H1 (cell line): ENCODE data around the gene PPP1R10. TPM values are rescaled to one million over a fixed set of nuclear protein-coding genes. Genes with fewer than 3 reads are reported as not detected.

Source experiments
- CTCF ChIA-PET: fragments of 300-600 bp; sonication (Branson Sonifier 250); formaldehyde crosslinking; loops from one replicate; lab custom pipeline; 2021; ENCODE audit not compliant: partially characterized antibody; lab: Charles Lee
- POLR2A ChIA-PET: fragments of 300-600 bp; sonication (Branson Sonifier 250); formaldehyde crosslinking; loops from one replicate; lab custom pipeline; 2021; ENCODE audit warnings: inconsistent platforms; ENCODE audit not compliant: partially characterized antibody; lab: Charles Lee
- DNase-seq, 2 experiments: peaks; one replicate each; pipeline versions ENCODE4 v3.0.0 to v3.0.0-alpha.2; 2010 to 2022; ENCODE audit warnings: low spot score in 2 of 2, low read depth in 1 of 2, mixed read lengths in 1 of 2
- FAIRE-seq: peaks from 2 replicates; lab custom pipeline; 2011; peaks lifted over from hg19 to GRCh38; lab: Jason Lieb, UNC
- H2AFZ ChIP-seq: 2 replicates; pipeline ENCODE4 v1.8.1; 2012; ENCODE audit warnings: low read length, inconsistent platforms
- H2AK5ac ChIP-seq: 2 replicates; pipeline ENCODE4 v1.6.1; 2013; ENCODE audit warnings: low read depth, low read length
- H2BK120ac ChIP-seq: replicated peaks from 2 replicates; pipeline ENCODE3; 2013; ENCODE audit warnings: low read depth, low read length, inconsistent platforms
- H2BK12ac ChIP-seq: 2 replicates; pipeline ENCODE4 v1.6.1; 2013; ENCODE audit warnings: low read depth, low read length
- H2BK15ac ChIP-seq: 2 replicates; pipeline ENCODE4 v1.6.1; 2013; ENCODE audit warnings: low read length
- H2BK20ac ChIP-seq: 2 replicates; pipeline ENCODE4 v1.6.1; 2013; ENCODE audit warnings: low read length
- H2BK5ac ChIP-seq: 2 replicates; pipeline ENCODE4 v1.6.1; 2013; ENCODE audit warnings: low read depth, low read length
- H3K14ac ChIP-seq: 2 replicates; pipeline ENCODE4 v1.6.1; 2013; ENCODE audit warnings: inconsistent platforms; ENCODE audit not compliant: insufficient read length
- H3K18ac ChIP-seq: 2 replicates; pipeline ENCODE4 v1.6.1; 2013; ENCODE audit warnings: low read length; ENCODE audit errors: extremely low read depth
- H3K23ac ChIP-seq: 2 replicates; pipeline ENCODE4 v1.6.1; 2013; ENCODE audit warnings: inconsistent platforms; ENCODE audit not compliant: insufficient read length
- H3K23me2 ChIP-seq: 2 replicates; pipeline ENCODE4 v1.6.1; 2013; ENCODE audit warnings: low read depth, low read length
- H3K27ac ChIP-seq: 2 replicates; pipeline ENCODE4 v1.6.1; 2011; ENCODE audit warnings: low read depth, low read length, inconsistent platforms
- H3K27me3 ChIP-seq, 4 experiments: replicated peaks in 1 of 4; 1 replicate in 1 of 4; 2 replicates in 3 of 4; pipeline versions ENCODE4 v1.6.1 to v1.8.1; 2011 to 2013; ENCODE audit warnings: low read length in 3 of 4, mild to moderate bottlenecking in 3 of 4, inconsistent platforms in 2 of 4, mixed read lengths in 2 of 4, moderate library complexity in 1 of 4; ENCODE audit not compliant: control insufficient read depth in 3 of 4, insufficient read depth in 3 of 4; ENCODE audit errors: extremely low read depth in 1 of 4
- H3K36me3 ChIP-seq, 4 experiments: 2 replicates each; pipeline versions ENCODE4 v1.6.1 to v1.8.1; 2011 to 2013; ENCODE audit warnings: mild to moderate bottlenecking in 4 of 4, low read length in 3 of 4, moderate library complexity in 2 of 4, control low read depth in 1 of 4, inconsistent platforms in 1 of 4; ENCODE audit not compliant: insufficient read depth in 4 of 4, control insufficient read depth in 2 of 4
- H3K4ac ChIP-seq: replicated peaks from 2 replicates; pipeline ENCODE3; 2013; ENCODE audit warnings: low read length, low read depth, mixed read lengths, inconsistent platforms; ENCODE audit not compliant: insufficient read length
- H3K4me1 ChIP-seq, 4 experiments: replicated peaks in 1 of 4; 1 replicate in 1 of 4; 2 replicates in 3 of 4; pipeline versions ENCODE4 v1.6.1 to v1.8.1; 2011 to 2013; ENCODE audit warnings: low read length in 3 of 4, inconsistent platforms in 2 of 4, mixed read lengths in 1 of 4; ENCODE audit not compliant: insufficient read depth in 4 of 4, control insufficient read depth in 3 of 4
- H3K4me2 ChIP-seq, 2 experiments: 2 replicates each; pipeline versions ENCODE4 v1.6.1 to v1.8.1; 2011 to 2013; ENCODE audit warnings: low read depth in 2 of 2, low read length in 2 of 2, control low read depth in 1 of 2, inconsistent platforms in 1 of 2, mild to moderate bottlenecking in 1 of 2; ENCODE audit not compliant: insufficient read depth in 1 of 2
- H3K4me3 ChIP-seq, 4 experiments: fragments of 200-600, 300-600 bp in 1 of 4; sonication (generic), shearing (Covaris generic), sonication (Bioruptor Twin) in 1 of 4; 2 replicates each; pipeline versions ENCODE4 v1.5.1 to v1.8.1; 2011 to 2016; ENCODE audit warnings: low read length in 4 of 4, low read depth in 3 of 4, control low read depth in 2 of 4, inconsistent platforms in 2 of 4, mild to moderate bottlenecking in 2 of 4, mixed read lengths in 1 of 4, moderate library complexity in 1 of 4; ENCODE audit not compliant: insufficient read depth in 2 of 4; ENCODE audit errors: extremely low read depth in 1 of 4
- H3K56ac ChIP-seq: replicated peaks from 2 replicates; pipeline ENCODE3; 2013; ENCODE audit warnings: low read depth, mild to moderate bottlenecking, mixed read lengths, low read length, inconsistent platforms; ENCODE audit not compliant: insufficient read length
- H3K79me1 ChIP-seq: 2 replicates; pipeline ENCODE4 v1.6.1; 2013; ENCODE audit warnings: low read depth, low read length, control low read depth
- H3K79me2 ChIP-seq, 2 experiments: 2 replicates each; pipeline versions ENCODE4 v1.6.1 to v1.8.1; 2012 to 2013; ENCODE audit warnings: low read length in 2 of 2, mild to moderate bottlenecking in 2 of 2, inconsistent platforms in 1 of 2; ENCODE audit not compliant: insufficient read depth in 2 of 2, control insufficient read depth in 1 of 2
- H3K9ac ChIP-seq, 4 experiments: replicated peaks in 1 of 4; 1 replicate in 1 of 4; 2 replicates in 3 of 4; pipeline versions ENCODE4 v1.6.1 to v1.8.1; 2011 to 2013; ENCODE audit warnings: low read depth in 3 of 4, low read length in 3 of 4, control low read depth in 2 of 4, mild to moderate bottlenecking in 2 of 4, moderate library complexity in 2 of 4, inconsistent platforms in 1 of 4; ENCODE audit errors: extremely low read depth in 1 of 4
- H3K9me3 ChIP-seq, 2 experiments: 2 replicates each; pipeline versions ENCODE4 v1.6.1 to v1.8.1; 2012 to 2013; ENCODE audit warnings: mild to moderate bottlenecking in 2 of 2, moderate library complexity in 2 of 2, control low read depth in 1 of 2, inconsistent platforms in 1 of 2, low read depth in 1 of 2, low read length in 1 of 2, mixed read lengths in 1 of 2; ENCODE audit not compliant: insufficient read depth in 2 of 2
- H4K20me1 ChIP-seq, 2 experiments: replicated peaks in 1 of 2; 2 replicates each; pipeline versions ENCODE3 to v1.8.1; 2011 to 2013; ENCODE audit warnings: inconsistent platforms in 2 of 2, low read length in 2 of 2, mild to moderate bottlenecking in 1 of 2; ENCODE audit not compliant: insufficient read depth in 2 of 2, control insufficient read depth in 1 of 2
- H4K5ac ChIP-seq: 2 replicates; pipeline ENCODE4 v1.6.1; 2013; ENCODE audit warnings: low read length, low read depth, mixed read lengths, inconsistent platforms; ENCODE audit not compliant: insufficient read length
- H4K8ac ChIP-seq: 2 replicates; pipeline ENCODE4 v1.8.0; 2013; ENCODE audit warnings: mild to moderate bottlenecking, moderate library complexity, low read length, inconsistent platforms; ENCODE audit not compliant: insufficient read depth; ENCODE audit errors: extremely low read depth
- H4K91ac ChIP-seq: replicated peaks from 2 replicates; pipeline ENCODE3; 2013; ENCODE audit warnings: low read length, mixed read lengths, inconsistent platforms; ENCODE audit not compliant: insufficient read length
- ASH2L ChIP-seq: fragments of 200-600, 300-600 bp; sonication (generic); IDR thresholded peaks from one replicate; pipeline ENCODE4 v1.7.1; 2017; ENCODE audit warnings: low read length
- FOSL1 ChIP-seq: IDR thresholded peaks from 2 replicates; pipeline ENCODE4 v1.6.1; 2011; ENCODE audit warnings: mild to moderate bottlenecking, low read depth, low read length, moderate library complexity; ENCODE audit not compliant: insufficient read depth
- HDAC2 ChIP-seq, 2 experiments: fragments of 300-600 bp in 1 of 2; sonication (generic) in 1 of 2; IDR thresholded peaks; 2 replicates each; pipeline ENCODE4 v1.6.1; 2011 to 2012; ENCODE audit warnings: low read depth in 2 of 2, low read length in 2 of 2, mild to moderate bottlenecking in 2 of 2, moderate library complexity in 2 of 2, borderline replicate concordance in 1 of 2, inconsistent platforms in 1 of 2
- KDM4A ChIP-seq: IDR thresholded peaks from one replicate; pipeline ENCODE4 v1.7.1; 2012; ENCODE audit warnings: low read depth, mild to moderate bottlenecking, moderate library complexity, low read length, inconsistent platforms; ENCODE audit not compliant: severe bottlenecking
- NANOG ChIP-seq: IDR thresholded peaks from 2 replicates; pipeline ENCODE4 v1.6.1; 2011; ENCODE audit warnings: low read length, low read depth, mild to moderate bottlenecking, inconsistent platforms; ENCODE audit not compliant: insufficient read depth, poor library complexity, severe bottlenecking
- RBBP5 ChIP-seq: IDR thresholded peaks from 2 replicates; pipeline ENCODE4 v1.7.1; 2012; ENCODE audit warnings: low read depth, mild to moderate bottlenecking, inconsistent platforms, low read length, moderate library complexity, borderline replicate concordance
- TAF7 ChIP-seq: optimal IDR thresholded peaks from 2 replicates; pipeline ENCODE3; 2011; ENCODE audit warnings: low read depth, mild to moderate bottlenecking, inconsistent platforms, low read length, moderate library complexity, borderline replicate concordance
- YY1 ChIP-seq: IDR thresholded peaks from 2 replicates; pipeline ENCODE4 v1.6.1; 2011; ENCODE audit warnings: low read depth, mild to moderate bottlenecking, low read length
- WGBS, 2 experiments: shearing (Covaris generic) in 1 of 2; methylation state at CpG; one replicate each; pipeline versions ENCODE4 v1.1.6 to v1.1.7; 2013 to 2015; ENCODE audit warnings: low lambda C conversion rate in 2 of 2, mixed read lengths in 2 of 2, inconsistent platforms in 1 of 2, low coverage in 1 of 2, missing lambda C conversion rate in 1 of 2; ENCODE audit not compliant: insufficient replicate concordance in 2 of 2, insufficient coverage in 1 of 2, insufficient read length in 1 of 2; ENCODE audit errors: extremely low coverage in 1 of 2, missing lambda C conversion rate in 1 of 2; 5-methylcytosine and 5-hydroxymethylcytosine counted together
- polyA plus RNA-seq, 7 experiments: library from polyadenylated mRNA; depleted of rRNA in 3 of 7; stranded (reverse) in 5 of 7; unstranded in 2 of 7; fragments of >200 nt in 5 of 7; fragments of 200-250 nt in 2 of 7; gene quantifications; 1 replicate in 5 of 7; 2 replicates in 1 of 7; 4 replicates in 1 of 7; pipeline versions ENCODE4 v1.2.1 to v1.2.3, GENCODE V29; 2011 to 2013; ENCODE audit warnings: missing spikeins in 2 of 7, mixed read lengths in 2 of 7
- total RNA-seq: library from RNA; stranded (reverse); fragmentation: NEBNext Ultra II Directional; extraction: Animal tissue kit (Norgen Biotek cat#: 25700); gene quantifications from 2 replicates; pipeline ENCODE4 v1.2.1, GENCODE V29; 2021

The PPP1R10 gene
- total and polyA plus RNA-seq, 2 of the 8 experiments (the other 6 are each of a cell fraction or from before 2014, with no cell fraction given), result 23.9 to 89.1 TPM

GRCh38 chr6:30647242-30648116, 30.4 kb upstream of the PPP1R10 start:
- CTCF ChIA-PET, result interaction anchor here (1.0 to 1.4 kb wide), 2 partner anchors 25 to 124 kb away, joined by 3 to 4 read pairs; partner anchors contain the start of gene DHX16
- peak; percentile 86 for TF ChIP-seq ASH2L
- TF ChIP-seq YY1, result peak; percentile 73; the same call in 1 of the 2 replicates
- TF ChIP-seq HDAC2 (IDR thresholded peaks at IDR 0.05; ENCODE audit: borderline replicate concordance in 1 of 2, low read depth in 2 of 2, low read length in 2 of 2), result peak in 1 of 2 experiments; percentile 67; a peak in 2 of 4 replicates
- peak; percentile 51 for TF ChIP-seq TAF7
- 0 out of 2 replicates have a peak, but pooled peaks have one; percentile 54 for TF ChIP-seq FOSL1
- TF ChIP-seq NANOG, result no peak
- peak; percentile 96 for TF ChIP-seq KDM4A
- peak; percentile 52; the same call in 1 of the 2 replicates for TF ChIP-seq RBBP5

More at GRCh38 chr6:30647242-30648116, 30.4 kb upstream of the PPP1R10 start:
- Histone ChIP-seq H2BK12ac (no peak overlapping the region), H4K20me1 (peaks cover 0 to 2% of the 10 kb centered on the region in 2 experiments), H3K4me2 (peak overlapping the region; percentile 76 to 82), H3K4me3 (peak overlapping the region; percentile 74 to 91 (median 85)), H2AFZ (0 out of 2 replicates have a peak overlapping the region, but pooled peaks have one; percentile 2), H3K27ac (peak overlapping the region; percentile 66), H2AK5ac (no peak overlapping the region), H3K79me1 (peaks cover 8% of the 10 kb centered on the region), H3K23ac (no peak overlapping the region), H4K5ac (peak overlapping the region; percentile 100), H3K27me3 (no peaks in the 10 kb centered on the region), H3K4ac (peak overlapping the region; percentile 84), H3K9me3 (no peaks in the 10 kb centered on the region), H3K9ac (peak overlapping the region; percentile 51 to 79 (median 70)), H3K56ac (peak overlapping the region; percentile 93), H3K23me2 (peaks cover 5% of the 10 kb centered on the region; the same call in 1 of the 2 replicates), H3K18ac (peak overlapping the region; percentile 98), H3K14ac (no peak overlapping the region), H2BK120ac (no peak overlapping the region), H4K91ac (peak overlapping the region; percentile 99), H2BK20ac (no peak overlapping the region), H3K79me2 (peaks cover 3 to 20% of the 10 kb centered on the region in 2 experiments; a peak in 3 of 4 replicates), H2BK5ac (peak overlapping the region; percentile 96), H3K36me3 (peaks cover 6 to 17% (median 10%) of the 10 kb centered on the region in 4 experiments; a peak in 5 of 8 replicates), H3K4me1 (peaks cover 0 to 6% (median 4%) of the 10 kb centered on the region in 4 experiments; a peak in 5 of 7 replicates), H4K8ac (peak overlapping the region; percentile 96), H2BK15ac (peak overlapping the region; percentile 97; the same call in 1 of the 2 replicates)
- WGBS, 2 experiments, result 2% methylated on average over 37 of the region's 78 CpGs; no CpG with 5 or more reads in 1 of the 2 experiments
- POLR2A ChIA-PET, result interaction anchor here (0.6 to 3.6 kb wide), 21 partner anchors 8 to 1201 kb away, joined by 3 to 23 read pairs (median 4); partner anchors contain the start of genes ATAT1, MDC1, MRPS18B and PPP1R10
- DNase-seq, result peak in 1 of 2 experiments; percentile 90
- no peak for FAIRE-seq
